GM19372 (cell line): ENCODE data around the gene SPRY4.
A peak's percentile ranks its signal among the peaks of the same experiment; 100 is the strongest.
"Not testable (repeated sequence)": the region's sequence is repeated elsewhere in the genome, so short reads cannot be mapped to it uniquely, and the experiment has no call there.

Experiments
- ATAC-seq: cut with Tn5 transposase; IDR thresholded peaks from one replicate; pipeline ENCODE4 v1.9.1; 2021; ENCODE audit warnings: mild to moderate bottlenecking, low read depth, moderate library complexity; ENCODE audit not compliant: unreplicated experiment

Gene SPRY4

DNA sequence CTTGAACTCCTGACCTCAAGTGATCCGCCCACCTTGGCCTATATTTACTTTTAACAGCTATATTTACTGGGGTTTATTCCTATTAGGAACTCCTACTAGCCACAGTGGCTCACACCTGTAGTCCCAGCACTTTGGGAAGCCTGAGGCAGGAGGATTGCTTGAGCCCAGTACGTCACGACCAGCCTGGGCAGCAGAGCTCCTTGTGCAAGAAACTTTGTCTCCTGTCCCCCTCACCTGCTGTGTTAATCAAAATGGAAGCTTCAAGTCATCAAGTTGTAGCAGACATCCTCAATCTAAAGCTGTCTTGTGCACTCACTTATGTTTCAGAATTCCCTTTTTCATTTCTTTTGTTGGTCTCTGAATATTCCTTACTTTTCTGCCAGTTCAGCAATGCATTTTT is 15.0 kb upstream of the SPRY4 start:
- ATAC-seq: no peak

DNA sequence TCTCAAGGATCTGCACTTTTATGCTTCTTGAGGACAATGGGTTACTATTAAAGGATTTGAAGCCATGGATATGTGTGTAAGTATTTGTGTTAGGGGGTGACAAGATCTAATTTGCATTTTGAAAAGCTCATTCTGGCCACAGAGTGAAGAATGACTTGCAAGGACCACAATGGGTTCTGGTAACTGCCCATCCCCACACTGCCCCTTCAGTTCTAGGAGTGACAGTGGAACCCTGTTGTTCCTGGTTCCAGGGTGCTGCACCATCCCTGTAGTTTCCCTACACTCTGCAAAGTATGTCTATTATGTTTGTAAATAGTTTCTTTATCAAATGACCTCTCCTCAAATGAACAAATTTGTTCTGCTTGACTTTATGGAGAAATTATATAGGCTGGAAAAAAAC is 9.7 kb upstream of the SPRY4 start:
- ATAC-seq: no peak

DNA sequence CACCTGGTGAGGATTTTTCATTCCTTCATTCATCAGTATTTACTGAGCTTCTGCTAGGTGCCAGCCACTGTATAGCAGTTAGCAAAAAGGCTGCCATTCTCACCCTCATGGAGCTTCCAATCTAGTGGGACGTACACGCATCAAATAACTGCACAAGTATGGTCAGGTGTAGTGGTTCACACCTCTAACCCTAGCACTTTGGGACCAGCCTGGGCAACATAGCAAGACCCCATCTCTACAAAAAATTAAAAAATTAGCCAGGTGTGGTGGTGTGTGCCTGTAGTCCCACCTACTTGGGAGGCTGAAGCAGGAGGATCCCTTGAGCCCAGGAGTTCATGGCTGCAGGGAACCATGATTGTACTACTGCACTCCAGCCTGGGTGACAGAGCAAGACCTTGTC is 8.9 kb upstream of the SPRY4 start:
- not testable (repeated sequence) for ATAC-seq

DNA sequence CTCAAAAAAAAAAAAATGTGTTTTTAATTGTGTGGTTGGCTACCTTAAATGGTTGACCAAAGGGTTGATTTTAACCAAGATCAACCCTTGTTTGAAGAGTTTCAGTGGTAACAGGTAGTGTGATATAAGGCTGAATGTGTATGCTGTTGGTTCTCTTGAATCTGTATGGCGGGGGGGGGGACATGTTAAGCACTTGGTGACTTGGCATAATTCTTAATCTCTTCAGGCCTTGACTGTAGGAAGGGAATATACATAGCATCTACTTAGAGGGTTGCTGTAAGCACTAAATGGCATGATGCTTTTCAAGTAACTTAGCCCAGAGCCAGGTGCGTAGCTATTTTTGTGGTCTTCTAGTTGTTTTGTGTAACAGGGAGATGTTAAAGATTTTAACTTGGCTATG is 5.6 kb upstream of the SPRY4 start:
- no peak for ATAC-seq

DNA sequence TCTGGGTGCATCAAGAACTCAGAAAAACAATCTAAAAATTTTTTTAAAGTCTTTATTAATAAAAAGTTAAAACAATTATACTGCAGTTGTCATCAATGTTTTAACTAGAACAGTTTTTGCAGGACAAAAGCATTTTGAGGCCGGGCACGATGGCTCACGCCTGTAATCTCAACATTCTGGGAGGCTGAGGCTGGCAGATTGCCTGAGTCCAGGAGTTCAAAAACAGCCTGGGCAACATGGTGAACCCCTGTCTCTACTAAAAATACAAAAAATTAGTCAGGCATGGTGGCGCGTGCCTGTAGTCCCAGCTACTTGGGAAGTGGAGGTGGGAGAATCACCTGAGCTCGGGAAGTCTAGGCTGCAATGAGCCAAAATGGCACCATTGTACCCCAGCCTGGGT is 5.2 kb upstream of the SPRY4 start:
- ATAC-seq: no peak

DNA sequence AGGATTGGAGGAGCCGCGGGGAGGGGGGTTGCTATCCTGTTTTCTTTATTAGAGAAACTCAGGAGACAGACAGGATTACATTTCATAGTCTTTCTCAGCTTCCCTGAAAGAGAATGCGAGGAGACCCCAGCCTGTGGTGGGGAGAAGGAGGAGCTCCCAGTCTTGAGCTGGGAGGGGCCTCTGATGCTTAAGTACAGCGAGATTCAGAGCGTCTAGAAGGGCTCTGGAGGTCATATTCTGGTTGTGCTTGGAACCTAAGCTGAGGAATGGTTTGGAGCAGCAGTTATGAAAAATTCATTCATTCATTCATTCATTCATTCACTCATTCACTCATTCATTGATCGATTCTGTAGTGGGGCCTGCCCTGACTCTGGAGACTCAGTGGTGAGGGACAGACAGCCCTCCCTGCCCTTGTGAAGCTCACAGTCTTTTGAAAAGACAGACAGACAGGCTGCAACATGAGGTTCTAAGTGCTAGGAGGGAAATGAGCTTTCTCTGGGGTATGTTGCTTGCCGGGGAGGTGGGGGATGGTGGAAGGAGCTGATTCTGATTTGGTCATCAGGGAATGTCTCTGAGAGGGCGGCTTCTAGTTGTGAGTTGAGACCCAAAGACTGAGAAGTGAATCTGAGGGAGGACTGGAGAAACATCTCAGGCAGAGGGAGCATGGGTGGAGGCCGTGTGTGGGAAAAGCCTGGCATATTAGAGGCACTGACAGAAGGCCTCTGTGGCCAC is 2.5 kb upstream of the SPRY4 start:
- ATAC-seq: no peak

DNA sequence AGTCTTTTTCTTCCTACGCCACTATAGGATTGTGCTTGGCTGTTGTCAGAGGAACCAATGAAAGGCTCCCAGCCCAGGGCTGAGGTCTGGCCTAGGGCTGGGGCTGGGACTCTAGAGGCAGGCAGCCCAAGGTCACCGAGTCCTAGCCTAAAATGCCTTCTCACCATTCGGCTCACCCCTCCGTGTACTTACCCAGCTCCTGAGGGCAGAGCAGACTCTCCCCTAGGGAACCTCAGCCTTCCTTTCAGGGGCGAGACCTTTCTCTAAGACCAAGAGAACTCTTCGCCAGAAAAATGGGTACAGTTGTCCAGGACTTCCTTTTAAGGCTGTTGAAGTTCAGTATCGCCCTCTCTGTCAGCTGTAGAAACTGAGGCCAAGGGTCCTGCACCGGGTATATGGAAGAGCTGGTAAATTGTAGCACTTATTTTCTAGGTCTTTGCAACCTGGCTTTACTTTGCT is 1.7 kb upstream of the SPRY4 start:
- ATAC-seq: no peak

DNA sequence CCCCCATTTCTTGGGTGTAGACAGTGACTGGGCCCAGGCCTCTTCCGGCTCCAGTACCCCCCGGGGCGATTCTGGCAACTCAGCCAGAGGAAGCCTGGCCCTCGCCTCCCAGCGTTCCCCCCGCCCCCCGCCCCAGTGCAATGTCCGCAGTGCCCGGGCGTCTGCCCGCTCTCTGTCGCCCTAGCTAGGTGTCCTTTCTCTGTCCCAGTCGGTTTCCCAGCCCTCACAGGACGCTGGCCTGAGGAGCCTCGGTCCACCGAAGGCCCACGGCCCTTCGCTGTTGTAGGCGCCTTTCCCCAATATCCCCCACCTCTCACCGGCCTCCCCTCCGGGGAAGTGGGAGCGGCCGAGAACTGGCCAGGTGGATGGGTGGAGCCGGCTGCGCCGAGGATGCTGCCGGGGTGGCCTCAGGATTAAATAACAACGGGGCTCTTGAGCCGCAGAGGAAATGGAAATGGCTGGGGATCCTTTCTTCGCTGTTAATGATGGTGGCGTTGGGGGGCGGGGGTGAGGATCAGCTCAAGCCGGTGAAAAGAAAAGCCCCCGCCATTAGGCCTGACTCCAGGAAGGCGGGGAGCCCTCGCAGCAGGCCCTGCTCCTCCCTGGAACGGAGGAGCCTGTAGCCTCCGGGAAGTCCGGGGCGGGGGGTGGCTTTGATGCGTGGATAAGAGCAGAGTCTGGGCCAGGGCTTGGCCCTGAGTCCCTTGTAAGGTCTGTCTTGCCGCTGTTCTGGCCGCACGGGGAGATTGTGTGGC is 1.1 kb upstream of the SPRY4 start:
- ATAC-seq: no peak

DNA sequence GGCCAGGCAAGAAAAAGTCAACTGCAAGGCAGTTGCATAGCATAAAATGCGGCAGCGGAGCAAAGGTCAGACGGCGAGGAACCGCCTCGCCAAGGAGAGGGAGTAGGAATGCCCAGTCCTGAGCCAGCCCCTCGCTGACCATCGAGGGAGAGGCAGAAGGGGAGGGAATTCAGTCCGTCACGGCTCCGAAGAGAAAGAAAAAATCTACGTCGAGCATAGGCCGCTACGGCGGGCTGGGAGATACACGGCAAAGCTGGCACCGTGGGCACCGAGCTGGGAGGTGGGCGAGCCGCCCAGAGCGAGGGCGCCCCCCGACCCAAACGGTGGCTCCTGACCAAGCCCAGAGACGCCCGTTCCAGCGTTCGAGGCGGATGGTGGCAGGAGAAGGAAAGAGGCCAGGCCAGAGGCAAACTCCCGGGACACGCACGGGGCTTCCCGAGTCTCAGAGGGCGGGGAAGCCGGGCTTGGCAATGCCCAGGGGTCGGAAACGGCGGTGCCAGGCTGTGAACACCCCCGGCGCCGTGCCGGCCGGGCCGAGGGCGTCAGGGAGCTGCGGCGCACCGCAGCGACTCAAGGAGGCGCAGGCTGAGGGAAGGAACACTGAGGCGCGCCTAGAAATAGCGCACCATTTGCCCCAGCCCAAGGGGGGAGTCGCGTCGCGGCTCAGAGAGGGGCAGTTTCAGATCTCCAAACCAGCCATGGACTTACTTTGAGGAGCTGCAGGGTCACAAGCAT is 518 bp downstream of the SPRY4 start:
- peak; percentile 44 for ATAC-seq

DNA sequence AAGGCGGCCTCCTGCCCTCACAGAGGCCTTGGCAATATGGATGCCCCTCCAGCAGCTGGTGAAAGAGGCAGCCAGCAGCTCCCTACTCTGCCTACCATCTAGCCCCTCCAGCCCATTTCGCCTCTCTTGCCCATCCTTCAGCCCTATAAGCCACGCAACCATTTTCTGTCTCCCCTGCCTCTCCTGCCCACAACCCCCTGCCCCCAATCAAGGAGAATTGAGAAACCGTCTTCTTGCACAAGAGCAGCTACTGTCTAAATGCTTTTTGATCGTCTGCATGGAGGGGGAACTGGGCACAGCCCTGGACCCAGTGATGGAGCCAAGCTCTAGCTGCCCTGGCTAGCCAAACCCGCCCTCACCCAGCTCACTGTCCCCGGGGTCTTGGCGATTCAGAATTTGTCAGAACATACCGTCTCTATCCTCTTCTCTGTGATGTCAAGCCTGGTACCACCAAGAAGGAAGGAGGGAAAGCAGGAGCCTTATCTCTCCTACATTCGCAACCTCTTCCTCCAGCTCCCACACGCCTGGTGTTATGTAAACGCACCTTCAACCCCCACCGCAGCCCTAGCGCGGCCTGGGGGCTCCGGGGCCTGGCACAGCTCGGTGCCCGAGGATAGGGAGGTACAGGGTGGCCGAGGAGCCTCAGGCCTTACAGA is 1.2 kb downstream of the SPRY4 start:
- no peak for ATAC-seq

DNA sequence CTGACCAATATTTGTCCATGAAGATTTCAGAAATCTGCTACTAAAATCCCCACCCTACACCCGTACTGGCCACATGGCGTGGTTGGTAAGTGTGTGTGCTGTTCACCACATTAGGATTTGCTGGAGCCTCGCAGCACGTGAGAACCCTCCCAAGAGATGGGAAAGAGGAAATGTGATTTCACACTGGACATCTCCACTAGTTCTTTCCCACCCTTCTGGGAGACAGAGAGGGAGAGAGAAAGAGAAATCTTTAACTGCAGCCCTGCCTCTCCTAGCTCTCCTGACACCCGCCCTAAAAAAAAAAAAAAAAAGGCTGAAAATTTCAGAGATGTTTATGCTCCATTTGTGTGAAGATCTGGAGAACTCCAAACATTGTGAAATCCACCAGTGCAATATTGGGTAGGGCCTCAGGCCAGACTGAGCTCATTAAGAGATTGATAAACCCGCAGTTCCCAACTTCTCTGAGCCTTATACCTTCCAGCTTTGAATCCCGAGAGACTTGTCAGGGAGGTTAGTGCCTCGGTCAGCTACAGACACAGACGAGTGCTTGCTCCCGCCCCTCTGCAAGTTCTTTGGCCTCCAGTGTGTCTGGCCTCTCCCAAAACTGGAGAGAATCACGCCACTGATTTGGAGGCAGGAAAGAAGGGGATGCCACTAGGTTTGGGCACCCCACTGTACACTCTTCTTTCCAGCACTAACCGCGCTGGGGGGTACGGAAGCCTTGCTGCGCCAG is 1.9 kb downstream of the SPRY4 start:
- ATAC-seq: no peak

DNA sequence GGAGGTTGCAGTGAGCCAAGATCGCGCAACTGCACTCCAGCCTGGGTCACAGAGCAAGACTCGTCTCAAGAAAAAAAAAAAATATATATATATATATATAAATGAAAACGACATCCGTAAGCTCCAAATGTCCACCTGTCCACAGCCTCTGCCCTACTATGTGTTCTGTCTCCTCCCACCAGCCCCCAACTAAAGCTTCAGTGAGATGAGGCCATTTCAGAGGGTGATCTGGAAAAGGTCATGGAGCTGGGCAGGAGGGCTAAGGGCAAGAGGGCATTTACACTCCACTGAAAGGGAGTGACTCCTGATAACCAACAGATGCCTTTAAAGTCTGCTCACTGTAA is 2.4 kb downstream of the SPRY4 start:
- ATAC-seq: no peak

DNA sequence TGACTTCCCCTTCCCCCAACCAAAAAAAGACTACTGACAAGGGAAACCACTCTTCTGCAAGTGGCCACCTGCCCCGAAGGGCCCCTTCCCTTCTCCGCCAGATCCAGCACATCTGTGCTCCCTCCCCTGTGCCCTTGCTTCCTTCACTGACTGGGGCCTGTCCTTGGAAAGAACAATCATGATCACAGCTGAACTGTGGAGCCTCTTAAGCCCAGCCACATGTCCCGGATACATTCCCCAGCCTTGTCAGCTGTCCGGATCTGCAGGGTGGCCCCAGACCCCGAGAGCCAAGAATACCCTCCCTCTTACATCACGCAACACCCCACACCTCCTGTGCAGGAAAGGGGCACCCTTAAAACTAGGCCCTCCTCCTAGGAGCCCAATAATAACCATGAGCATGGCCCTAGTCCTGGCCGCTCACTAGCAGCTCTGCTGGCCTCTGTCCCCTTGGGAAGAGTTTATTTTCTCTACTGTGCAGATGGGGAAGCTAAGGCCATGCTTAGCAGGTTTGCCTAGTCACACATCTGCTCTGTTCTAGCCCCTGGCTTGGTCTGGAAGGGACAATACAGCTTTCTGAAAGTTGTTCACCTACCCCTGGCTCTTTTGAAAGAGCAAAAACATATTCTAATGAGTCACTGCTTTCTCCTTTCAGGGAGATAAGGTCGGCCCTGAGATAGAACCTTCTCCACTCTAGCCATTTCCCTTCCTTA is 3.8 kb downstream of the SPRY4 start:
- ATAC-seq: no peak

DNA sequence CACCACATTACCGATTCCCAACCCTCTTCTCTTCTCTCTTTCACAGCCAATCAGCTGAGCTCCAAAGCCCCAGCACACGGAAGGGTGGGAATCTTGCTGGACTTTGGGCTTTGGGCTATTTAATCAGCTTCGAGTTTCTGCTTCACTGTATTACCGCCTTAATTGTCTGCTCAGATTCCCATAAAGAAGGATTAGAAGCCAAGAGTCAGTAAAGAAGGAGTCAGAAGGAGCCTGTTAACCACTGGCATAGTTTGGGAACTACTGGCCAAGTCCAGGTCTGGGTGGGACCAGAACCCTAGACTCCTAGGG is 4.4 kb downstream of the SPRY4 start:
- no peak for ATAC-seq

DNA sequence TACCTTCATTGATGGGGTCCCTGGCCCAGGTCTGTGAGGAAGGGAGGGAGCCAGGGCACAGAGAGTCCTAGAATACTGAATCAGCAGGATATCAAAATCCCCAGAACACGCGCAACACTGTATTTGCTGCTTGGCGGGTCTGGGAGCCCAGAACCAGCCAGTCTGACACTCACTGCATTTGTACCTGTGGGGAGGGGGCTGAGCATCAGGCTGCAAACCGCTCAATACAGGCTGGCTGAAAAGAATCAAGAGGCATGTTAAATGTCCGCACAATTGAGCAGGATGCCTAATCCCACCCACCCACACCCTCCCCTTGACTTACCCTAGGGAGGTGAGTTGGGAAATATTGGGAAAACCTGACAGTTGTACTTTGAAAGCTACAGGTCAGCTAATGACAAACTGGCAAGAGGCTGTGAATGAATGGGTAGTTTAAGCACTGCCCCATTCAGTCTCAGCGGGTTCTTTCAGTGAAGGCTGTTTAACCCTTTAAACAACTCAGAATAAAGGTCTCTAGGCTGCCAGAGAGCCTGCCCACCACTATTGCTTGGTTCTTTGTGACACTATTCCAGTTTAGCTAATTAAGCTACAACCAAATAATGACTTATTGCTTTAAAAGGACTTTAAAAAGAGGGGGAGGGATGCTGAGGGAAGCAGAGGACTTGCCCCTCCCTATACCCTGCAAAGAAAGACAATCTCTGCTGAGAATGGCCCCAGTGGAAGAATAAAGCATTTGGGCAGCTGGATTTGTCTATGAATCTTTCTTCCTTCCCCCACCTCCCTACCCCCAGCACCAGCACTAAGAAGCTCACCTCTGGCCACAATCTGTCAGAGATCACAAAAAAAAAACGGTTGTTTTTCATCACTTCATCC is 5.0 kb downstream of the SPRY4 start:
- no peak for ATAC-seq

DNA sequence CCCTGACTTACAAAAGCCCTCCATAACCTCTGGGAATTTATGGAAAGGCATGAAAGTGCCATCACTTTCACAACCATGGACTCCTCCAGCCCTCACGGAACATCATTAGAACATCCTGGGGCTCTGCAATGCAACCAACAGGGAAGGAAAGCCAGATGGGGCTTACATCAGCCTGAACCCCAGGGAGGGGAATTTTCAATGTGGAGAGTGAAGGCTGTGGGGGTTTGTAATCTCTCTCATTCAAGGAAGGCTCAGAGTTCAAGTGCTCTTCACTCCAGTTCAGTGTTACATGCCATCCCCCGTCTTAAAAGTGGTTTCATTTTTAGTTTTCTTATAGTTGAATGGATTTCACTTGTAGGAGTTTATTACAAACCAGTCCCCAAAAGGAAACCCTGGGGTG is 5.7 kb downstream of the SPRY4 start:
- ATAC-seq: no peak

DNA sequence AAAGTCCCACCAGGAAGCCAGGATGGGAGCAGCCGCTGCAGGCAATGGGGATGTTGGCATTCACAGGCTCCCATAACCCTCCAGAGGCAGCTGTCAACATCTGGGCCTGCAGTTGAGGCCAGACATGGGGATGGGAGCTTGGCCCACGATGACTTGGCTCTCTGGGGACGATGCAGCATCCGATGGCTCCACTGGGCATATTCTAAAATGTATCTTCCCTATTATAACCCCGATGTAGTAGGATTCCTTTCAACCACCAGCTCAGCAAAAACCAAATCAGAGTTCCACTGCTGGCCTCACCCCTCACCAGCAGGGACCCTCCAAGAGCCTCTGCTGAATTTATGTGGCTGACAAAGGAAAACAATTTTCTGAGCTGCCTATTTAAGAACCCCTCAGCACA is 7.1 kb downstream of the SPRY4 start:
- ATAC-seq: no peak

DNA sequence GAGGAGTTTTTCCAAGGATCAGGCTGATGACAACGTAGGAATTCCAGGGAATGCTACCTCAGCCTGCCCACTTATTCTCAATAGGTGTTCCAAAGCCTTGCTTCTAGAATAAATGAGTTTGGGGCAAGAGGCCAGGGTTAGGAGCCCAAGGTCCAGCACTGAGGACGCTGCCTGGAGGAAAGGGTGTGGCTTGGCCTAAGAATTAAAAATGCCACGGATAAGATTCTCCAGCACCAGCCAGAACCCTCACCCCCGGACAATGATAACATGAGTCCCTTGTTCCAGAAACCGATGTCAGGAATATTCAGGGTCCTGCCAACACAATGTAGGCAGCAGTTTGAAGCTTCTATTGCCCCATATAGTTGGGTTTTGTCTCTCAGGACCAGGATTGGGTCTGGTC is 7.6 kb downstream of the SPRY4 start:
- ATAC-seq: no peak

DNA sequence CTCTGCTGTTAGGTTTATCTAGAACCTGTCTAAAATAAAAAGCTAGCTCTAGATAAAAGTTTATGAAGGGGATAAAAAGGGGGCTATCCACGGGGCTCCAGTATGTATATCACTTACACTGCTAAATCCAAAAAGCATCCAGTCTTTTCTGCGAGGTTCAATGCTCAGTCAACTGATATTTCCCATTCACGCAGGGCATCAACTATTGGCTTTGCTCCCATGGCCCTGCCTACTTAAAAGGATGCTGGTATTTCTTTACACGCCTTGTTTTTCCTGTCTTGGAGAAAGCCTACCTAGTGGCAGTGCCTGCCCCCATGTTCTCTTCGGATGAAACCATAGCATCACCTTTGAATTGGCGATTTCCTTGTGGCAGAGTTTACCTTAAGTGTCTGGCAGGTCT is 8.1 kb downstream of the SPRY4 start:
- ATAC-seq: no peak
